ENCODE measurements around the gene GTF2H2. TPM values are rescaled to one million over a fixed set of nuclear protein-coding genes. Genes with fewer than 3 reads are reported as not detected.
"Not testable (repeated sequence)": the region's sequence is repeated elsewhere in the genome, so short reads cannot be mapped to it uniquely, and the experiment has no call there.

The GTF2H2 gene
- total RNA-seq, 2 donors from 2014 or later, result 6.5 to 9.1 TPM

GRCh38 chr5:71013575-71013974 lies 53.9 kb downstream of the GTF2H2 start:
- WGBS, result 85% methylated on average over 12 of the region's 12 CpGs

GRCh38 chr5:71011194-71011792 lies 56.2 kb downstream of the GTF2H2 start:
- DNase-seq (ENCODE audit: low spot score), result no peak
- H3K27ac ChIP-seq, result no peak overlapping the region
- TF ChIP-seq, protein P1, sequence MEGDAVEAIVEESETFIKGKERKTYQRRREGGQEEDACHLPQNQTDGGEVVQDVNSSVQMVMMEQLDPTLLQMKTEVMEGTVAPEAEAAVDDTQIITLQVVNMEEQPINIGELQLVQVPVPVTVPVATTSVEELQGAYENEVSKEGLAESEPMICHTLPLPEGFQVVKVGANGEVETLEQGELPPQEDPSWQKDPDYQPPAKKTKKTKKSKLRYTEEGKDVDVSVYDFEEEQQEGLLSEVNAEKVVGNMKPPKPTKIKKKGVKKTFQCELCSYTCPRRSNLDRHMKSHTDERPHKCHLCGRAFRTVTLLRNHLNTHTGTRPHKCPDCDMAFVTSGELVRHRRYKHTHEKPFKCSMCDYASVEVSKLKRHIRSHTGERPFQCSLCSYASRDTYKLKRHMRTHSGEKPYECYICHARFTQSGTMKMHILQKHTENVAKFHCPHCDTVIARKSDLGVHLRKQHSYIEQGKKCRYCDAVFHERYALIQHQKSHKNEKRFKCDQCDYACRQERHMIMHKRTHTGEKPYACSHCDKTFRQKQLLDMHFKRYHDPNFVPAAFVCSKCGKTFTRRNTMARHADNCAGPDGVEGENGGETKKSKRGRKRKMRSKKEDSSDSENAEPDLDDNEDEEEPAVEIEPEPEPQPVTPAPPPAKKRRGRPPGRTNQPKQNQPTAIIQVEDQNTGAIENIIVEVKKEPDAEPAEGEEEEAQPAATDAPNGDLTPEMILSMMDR (IDR thresholded peaks at IDR 0.05), result no peak
- no peak for TF ChIP-seq POLR2A (IDR thresholded peaks at IDR 0.05)
- TF ChIP-seq POLR2AphosphoS5 (IDR thresholded peaks at IDR 0.05), result no peak
- intact Hi-C loops (cut with DNase I), result no loop called here
- no peaks in the 10 kb centered on the region for H3K4me1 ChIP-seq (replicated peaks)
- no peaks in the 10 kb centered on the region for H3K36me3 ChIP-seq
- no peaks in the 10 kb centered on the region for H3K27me3 ChIP-seq (replicated peaks; ENCODE audit: insufficient read depth)
- no peak overlapping the region for H3K4me3 ChIP-seq
- H3K9me3 ChIP-seq, result no peaks in the 10 kb centered on the region
- 70% methylated on average over 8 of the region's 8 CpGs for WGBS

More at GRCh38 chr5:71013575-71013974, 53.9 kb downstream of the GTF2H2 start:
- no peak for DNase-seq (ENCODE audit: low spot score)
- TF ChIP-seq POLR2A (IDR thresholded peaks at IDR 0.05) (no peak), POLR2AphosphoS5 (IDR thresholded peaks at IDR 0.05) (no peak)
- TF ChIP-seq, protein P1 (IDR thresholded peaks at IDR 0.05), result no peak
- no peak overlapping the region for H3K4me3 ChIP-seq
- no peaks in the 10 kb centered on the region for H3K27me3 ChIP-seq (replicated peaks; ENCODE audit: insufficient read depth)
- no peak overlapping the region for H3K27ac ChIP-seq
- H3K36me3 ChIP-seq, result no peaks in the 10 kb centered on the region
- no peaks in the 10 kb centered on the region for H3K9me3 ChIP-seq
- no peaks in the 10 kb centered on the region for H3K4me1 ChIP-seq (replicated peaks)
- intact Hi-C loops (cut with DNase I), result no loop called here

DNA sequence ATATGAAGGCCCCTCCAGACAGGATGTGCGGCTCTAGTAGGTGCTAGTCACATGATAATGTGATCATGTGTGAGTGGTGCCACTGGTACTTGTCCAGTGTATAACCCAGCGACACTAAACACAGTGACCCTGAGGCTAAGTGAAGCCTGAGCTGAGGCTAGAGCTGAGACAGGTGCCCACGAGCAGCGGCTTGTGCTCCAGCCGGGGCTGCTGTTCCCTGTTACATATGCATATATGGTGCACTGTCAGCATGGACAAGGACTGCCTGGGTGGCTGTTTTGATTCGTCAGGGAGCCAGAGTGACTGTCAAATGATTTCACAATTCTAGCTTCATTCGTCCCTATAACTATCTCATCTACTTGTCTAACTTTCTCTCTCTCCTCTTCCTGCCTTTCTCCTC lies 60.5 kb downstream of the GTF2H2 start:
- intact Hi-C loops (cut with DNase I); DNase-seq (ENCODE audit: low spot score); H3K27me3 ChIP-seq (replicated peaks; ENCODE audit: insufficient read depth): not testable (repeated sequence)

More for the DNA sequence above, 60.5 kb downstream of the GTF2H2 start:
- not testable (repeated sequence) for H3K36me3 ChIP-seq; H3K9me3 ChIP-seq; H3K27ac ChIP-seq; H3K4me3 ChIP-seq; H3K4me1 ChIP-seq (replicated peaks)
- no CpG with 5 or more reads among the region's 7 CpGs for WGBS

Other genes with a start within 250 kb of the GTF2H2 start
- gene SERF1A, start 167.0 kb downstream of the GTF2H2 start, total RNA-seq, result 10 to 100 TPM; 11.1 to 21.2 TPM
- 10 to 100 TPM; 10.8 to 39.9 TPM for gene SMN1, start 142.6 kb downstream of the GTF2H2 start, total RNA-seq
- 10 to 100 TPM; 10.3 to 16.4 TPM for gene NAIP, start 42.3 kb downstream of the GTF2H2 start, total RNA-seq